ENCODE results near the gene AFP. TPM values are rescaled to one million over a fixed set of nuclear protein-coding genes. Genes with fewer than 3 reads are reported as not detected.

Gene AFP
- total RNA-seq, 4 donors from 2014 or later, result not detected

- DNase-seq (ENCODE audit: low spot score in 2 of 2), result no peak
- intact Hi-C loops (cut with DNase I; ENCODE audit: low total_unique reads), result no loop called here
- no peak overlapping the region for H3K4me3 ChIP-seq (ENCODE audit: low read depth, poor library complexity, severe bottlenecking)
- TF ChIP-seq CTCF (IDR thresholded peaks at IDR 0.05), result no peak
- TF ChIP-seq POLR2A (IDR thresholded peaks at IDR 0.05), result no peak
These were observed 14.1 kb upstream of the AFP start for GRCh38 chr4:73421708-73422457.

- no peak overlapping the region for H3K4me3 ChIP-seq (ENCODE audit: low read depth, poor library complexity, severe bottlenecking)
- no peak for DNase-seq (ENCODE audit: low spot score in 2 of 2)
- TF ChIP-seq POLR2A (IDR thresholded peaks at IDR 0.05) (no peak), CTCF (IDR thresholded peaks at IDR 0.05) (no peak)
- 71 to 79% methylated on average over 4 of the region's 4 CpGs for WGBS, 2 donors
- intact Hi-C loops (cut with DNase I; ENCODE audit: low total_unique reads), result no loop called here
These were observed 13.6 kb upstream of the AFP start for GRCh38 chr4:73422458-73422752.

GRCh38 chr4:73423184-73423583 is 12.8 kb upstream of the AFP start:
- H3K4me3 ChIP-seq (ENCODE audit: low read depth, poor library complexity, severe bottlenecking), result no peak overlapping the region
- TF ChIP-seq CTCF (IDR thresholded peaks at IDR 0.05) (no peak), POLR2A (IDR thresholded peaks at IDR 0.05) (no peak)
- no peak for DNase-seq (ENCODE audit: low spot score in 2 of 2)
- intact Hi-C loops (cut with DNase I; ENCODE audit: low total_unique reads), result no loop called here

- DNase-seq (ENCODE audit: low spot score in 2 of 2), result no peak
- TF ChIP-seq POLR2A (IDR thresholded peaks at IDR 0.05) (no peak), CTCF (IDR thresholded peaks at IDR 0.05) (no peak)
- H3K4me3 ChIP-seq (ENCODE audit: low read depth, poor library complexity, severe bottlenecking), result no peak overlapping the region
- intact Hi-C loops (cut with DNase I; ENCODE audit: low total_unique reads), result no loop called here
- WGBS, 2 donors, result 71 to 78% methylated on average over 3 of the region's 3 CpGs
These were observed 9.4 kb upstream of the AFP start for GRCh38 chr4:73426666-73427065.

GRCh38 chr4:73429118-73429517 is 6.9 kb upstream of the AFP start:
- TF ChIP-seq CTCF (IDR thresholded peaks at IDR 0.05) (no peak), POLR2A (IDR thresholded peaks at IDR 0.05) (no peak)
- no peak for DNase-seq (ENCODE audit: low spot score in 2 of 2)
- 77 to 86% methylated on average over 2 of the region's 2 CpGs for WGBS, 2 donors
- no peak overlapping the region for H3K4me3 ChIP-seq (ENCODE audit: low read depth, poor library complexity, severe bottlenecking)
- intact Hi-C loops (cut with DNase I; ENCODE audit: low total_unique reads), result no loop called here
